ENCODE measurements around the gene LRRC4C.

LRRC4C gene

DNA sequence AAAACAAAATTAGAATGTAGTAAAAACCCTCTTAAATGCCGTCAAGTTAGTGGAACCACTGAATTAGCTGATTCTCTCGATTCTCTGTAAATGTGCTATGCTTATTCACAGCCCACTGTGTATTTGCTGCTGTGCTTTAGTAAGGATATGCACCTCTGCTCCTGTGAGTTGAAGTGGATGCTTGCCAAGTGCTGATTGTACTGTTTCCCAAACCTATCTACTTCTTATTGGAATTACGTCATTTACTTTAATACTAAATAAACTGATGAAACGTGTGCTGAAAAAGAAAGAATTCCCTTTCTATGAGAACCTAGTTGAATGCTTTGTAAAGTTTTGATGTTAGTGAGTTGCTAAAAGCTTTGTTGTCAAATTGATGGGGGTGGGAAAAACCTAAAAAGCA lies 158.4 kb downstream of the LRRC4C start:
- DNase-seq (ENCODE audit: insufficient read length, low spot score), result no peak
- FAIRE-seq, result no peak
- TF ChIP-seq, protein P1, sequence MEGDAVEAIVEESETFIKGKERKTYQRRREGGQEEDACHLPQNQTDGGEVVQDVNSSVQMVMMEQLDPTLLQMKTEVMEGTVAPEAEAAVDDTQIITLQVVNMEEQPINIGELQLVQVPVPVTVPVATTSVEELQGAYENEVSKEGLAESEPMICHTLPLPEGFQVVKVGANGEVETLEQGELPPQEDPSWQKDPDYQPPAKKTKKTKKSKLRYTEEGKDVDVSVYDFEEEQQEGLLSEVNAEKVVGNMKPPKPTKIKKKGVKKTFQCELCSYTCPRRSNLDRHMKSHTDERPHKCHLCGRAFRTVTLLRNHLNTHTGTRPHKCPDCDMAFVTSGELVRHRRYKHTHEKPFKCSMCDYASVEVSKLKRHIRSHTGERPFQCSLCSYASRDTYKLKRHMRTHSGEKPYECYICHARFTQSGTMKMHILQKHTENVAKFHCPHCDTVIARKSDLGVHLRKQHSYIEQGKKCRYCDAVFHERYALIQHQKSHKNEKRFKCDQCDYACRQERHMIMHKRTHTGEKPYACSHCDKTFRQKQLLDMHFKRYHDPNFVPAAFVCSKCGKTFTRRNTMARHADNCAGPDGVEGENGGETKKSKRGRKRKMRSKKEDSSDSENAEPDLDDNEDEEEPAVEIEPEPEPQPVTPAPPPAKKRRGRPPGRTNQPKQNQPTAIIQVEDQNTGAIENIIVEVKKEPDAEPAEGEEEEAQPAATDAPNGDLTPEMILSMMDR (IDR thresholded peaks at IDR 0.05; ENCODE audit: insufficient read depth, missing control alignments), result no peak

DNA sequence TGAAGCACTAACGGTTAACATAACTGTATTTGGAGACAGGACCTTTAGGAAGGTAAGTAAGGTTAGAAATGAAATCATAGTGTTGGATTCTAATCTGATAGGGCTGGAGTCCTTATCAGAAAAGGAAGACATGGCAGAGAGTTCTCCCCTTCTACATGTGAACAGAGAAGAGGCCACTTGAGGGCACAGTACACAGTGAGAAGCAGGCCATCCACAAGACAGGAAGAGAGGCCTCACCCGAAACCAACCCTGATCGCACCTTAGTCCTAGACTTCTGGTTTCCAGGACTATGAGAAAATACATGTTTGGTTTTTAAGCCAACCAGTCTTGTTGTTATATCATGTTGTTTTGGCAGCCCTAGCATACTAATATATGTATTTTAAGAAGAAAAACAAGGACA lies 170.0 kb downstream of the LRRC4C start:
- DNase-seq (ENCODE audit: insufficient read length, low spot score), result no peak
- TF ChIP-seq, protein P1 (IDR thresholded peaks at IDR 0.05; ENCODE audit: insufficient read depth, missing control alignments), result no peak
- FAIRE-seq, result no peak

DNA sequence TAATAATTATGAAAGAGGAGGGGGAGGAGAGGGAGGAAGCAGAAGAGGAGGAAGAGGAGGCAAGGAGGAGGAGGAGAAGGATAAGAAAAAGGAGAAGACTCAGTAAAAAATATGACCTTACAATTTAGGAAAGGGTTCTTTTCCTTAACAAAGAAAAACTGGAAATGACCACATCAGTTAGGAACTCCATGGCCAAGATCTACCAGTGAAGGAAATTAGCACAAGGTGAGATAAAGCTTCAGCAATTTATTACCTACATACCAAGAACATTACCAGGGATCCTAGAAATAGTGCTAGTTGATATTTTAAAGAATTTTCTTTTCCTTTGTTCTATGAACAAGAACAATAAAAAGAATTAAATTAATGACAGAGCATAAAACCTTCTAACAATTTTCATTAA lies 172.7 kb downstream of the LRRC4C start:
- FAIRE-seq (no peak), DNase-seq (ENCODE audit: insufficient read length, low spot score) (no peak)
- TF ChIP-seq, protein P1 (IDR thresholded peaks at IDR 0.05; ENCODE audit: insufficient read depth, missing control alignments), result no peak

DNA sequence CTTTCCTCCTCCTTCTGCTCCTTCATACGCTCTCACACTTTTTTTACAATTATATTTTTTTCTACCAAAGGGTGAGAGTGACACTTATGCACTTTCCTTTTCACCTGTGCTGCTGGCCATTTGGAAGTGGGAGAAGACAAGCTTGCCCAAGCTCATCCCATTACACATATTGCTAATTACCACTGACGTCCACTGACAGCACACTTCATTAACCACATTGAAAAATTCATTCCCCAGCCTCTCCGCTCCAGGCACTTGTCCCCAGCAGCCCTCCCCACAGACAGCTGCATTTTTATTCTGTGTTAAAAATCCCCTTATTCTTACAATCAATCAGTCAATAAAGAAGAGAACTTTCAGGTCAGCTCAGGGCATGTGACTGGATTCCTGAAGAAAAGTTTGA lies 175.1 kb downstream of the LRRC4C start:
- no peak for DNase-seq (ENCODE audit: insufficient read length, low spot score)
- TF ChIP-seq, protein P1 (IDR thresholded peaks at IDR 0.05; ENCODE audit: insufficient read depth, missing control alignments), result no peak

DNA sequence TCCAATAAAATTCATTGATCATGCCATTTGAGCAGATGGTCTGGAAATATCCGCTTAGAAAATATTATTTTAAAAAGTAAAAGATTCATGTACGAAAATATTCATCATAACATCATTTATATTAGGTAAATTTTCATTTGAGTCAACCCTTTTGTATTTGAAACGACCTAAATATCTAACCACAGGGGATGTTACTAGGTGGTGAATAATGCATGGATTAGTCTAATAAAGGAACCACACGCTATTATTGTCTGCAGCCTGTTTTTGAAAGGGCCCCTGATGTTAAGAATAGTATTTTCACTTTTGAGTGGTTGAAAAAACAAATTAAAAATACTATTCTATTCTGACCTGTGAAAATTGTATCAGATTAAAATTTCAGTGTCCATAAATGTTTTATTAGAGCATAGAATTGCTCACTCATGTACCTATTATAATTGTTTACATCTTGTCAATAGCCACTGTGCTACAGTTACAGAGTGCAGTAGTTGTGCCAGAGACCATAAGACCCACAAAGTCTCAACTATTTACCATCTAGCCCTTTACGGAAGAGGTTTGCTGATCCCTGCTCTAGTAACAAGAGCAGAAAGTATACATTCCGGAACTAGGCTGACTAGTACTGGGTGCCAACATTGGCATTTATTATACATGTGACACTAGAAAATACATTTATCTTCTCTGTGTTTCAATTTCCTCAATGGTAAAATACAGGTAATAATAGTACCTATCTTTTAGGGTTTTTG lies 176.1 kb downstream of the LRRC4C start:
- no peak for FAIRE-seq
- TF ChIP-seq, protein P1 (IDR thresholded peaks at IDR 0.05; ENCODE audit: insufficient read depth, missing control alignments), result no peak

More for the DNA sequence above, 175.1 kb downstream of the LRRC4C start:
- FAIRE-seq, result no peak

DNA sequence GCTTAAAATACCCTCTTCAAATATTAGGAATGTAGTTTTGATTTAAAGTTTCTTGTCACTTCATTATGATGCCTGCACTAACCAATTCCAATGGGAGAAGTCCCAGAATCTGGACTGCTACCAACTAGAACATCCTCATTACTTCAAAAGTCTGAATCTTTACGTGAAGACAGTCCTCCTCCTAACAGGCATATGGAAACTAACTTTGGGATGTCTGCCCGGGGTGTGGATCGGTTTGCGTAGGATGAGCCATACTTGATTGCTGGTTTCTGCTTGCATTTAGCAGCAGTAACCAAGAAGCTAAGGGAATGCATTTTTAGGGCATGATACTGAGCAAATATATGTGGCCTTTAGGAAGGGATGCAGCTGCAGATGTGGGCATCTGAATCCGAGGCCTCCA lies 177.1 kb downstream of the LRRC4C start:
- no peak for DNase-seq (ENCODE audit: insufficient read length, low spot score)
- TF ChIP-seq, protein P1 (IDR thresholded peaks at IDR 0.05; ENCODE audit: insufficient read depth, missing control alignments), result no peak
- no peak for FAIRE-seq

More for the DNA sequence above, 176.1 kb downstream of the LRRC4C start:
- DNase-seq (ENCODE audit: insufficient read length, low spot score), result no peak

DNA sequence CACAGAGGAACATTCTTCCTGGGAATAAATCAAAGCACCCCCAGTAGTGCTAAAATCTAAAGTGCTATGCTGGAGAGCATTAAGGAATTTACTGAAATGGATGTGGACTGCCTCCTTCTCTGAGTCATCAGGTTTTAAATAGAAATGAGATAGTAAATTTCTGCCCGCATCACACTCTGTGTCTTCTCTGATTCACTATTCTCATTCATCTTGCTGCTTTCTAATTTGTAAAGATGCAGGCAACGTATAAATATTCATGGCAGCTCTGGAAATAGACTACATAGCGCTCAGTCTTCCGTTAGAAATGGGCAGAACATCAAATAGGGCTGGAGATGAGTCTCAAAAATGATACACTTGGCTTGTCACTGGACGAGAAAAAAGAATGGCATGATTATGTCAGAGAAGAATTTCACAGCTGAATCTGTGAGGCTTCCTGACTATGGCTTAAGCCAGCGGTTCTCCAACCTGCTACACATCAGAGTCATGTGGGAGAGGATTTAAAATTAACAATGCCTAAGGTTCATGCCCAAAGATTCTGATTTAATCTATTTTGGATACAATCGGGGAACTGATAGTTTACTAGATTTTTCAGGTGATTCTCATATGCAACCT lies 178.2 kb downstream of the LRRC4C start:
- no peak for FAIRE-seq
- TF ChIP-seq, protein P1 (IDR thresholded peaks at IDR 0.05; ENCODE audit: insufficient read depth, missing control alignments), result no peak
- no peak for DNase-seq (ENCODE audit: insufficient read length, low spot score)

All from D721Med (cell line).